ENCODE measurements around the gene MS4A10.

Gene MS4A10

GRCh38 chr11:60791153-60791933 is 6.2 kb downstream of the MS4A10 start:
- no peak for DNase-seq (ENCODE audit: low read depth)
- TF ChIP-seq, protein P1, sequence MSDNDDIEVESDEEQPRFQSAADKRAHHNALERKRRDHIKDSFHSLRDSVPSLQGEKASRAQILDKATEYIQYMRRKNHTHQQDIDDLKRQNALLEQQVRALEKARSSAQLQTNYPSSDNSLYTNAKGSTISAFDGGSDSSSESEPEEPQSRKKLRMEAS (IDR thresholded peaks at IDR 0.05; ENCODE audit: low read depth, low read length), result no peak
- TF ChIP-seq, protein P2, sequence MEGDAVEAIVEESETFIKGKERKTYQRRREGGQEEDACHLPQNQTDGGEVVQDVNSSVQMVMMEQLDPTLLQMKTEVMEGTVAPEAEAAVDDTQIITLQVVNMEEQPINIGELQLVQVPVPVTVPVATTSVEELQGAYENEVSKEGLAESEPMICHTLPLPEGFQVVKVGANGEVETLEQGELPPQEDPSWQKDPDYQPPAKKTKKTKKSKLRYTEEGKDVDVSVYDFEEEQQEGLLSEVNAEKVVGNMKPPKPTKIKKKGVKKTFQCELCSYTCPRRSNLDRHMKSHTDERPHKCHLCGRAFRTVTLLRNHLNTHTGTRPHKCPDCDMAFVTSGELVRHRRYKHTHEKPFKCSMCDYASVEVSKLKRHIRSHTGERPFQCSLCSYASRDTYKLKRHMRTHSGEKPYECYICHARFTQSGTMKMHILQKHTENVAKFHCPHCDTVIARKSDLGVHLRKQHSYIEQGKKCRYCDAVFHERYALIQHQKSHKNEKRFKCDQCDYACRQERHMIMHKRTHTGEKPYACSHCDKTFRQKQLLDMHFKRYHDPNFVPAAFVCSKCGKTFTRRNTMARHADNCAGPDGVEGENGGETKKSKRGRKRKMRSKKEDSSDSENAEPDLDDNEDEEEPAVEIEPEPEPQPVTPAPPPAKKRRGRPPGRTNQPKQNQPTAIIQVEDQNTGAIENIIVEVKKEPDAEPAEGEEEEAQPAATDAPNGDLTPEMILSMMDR (IDR thresholded peaks at IDR 0.05; ENCODE audit: low read depth, low read length), result no peak
- TF ChIP-seq MYC (IDR thresholded peaks at IDR 0.05; ENCODE audit: low read depth, low read length), result no peak
- no peak for TF ChIP-seq POLR2A (IDR thresholded peaks at IDR 0.05; ENCODE audit: extremely low read depth, insufficient read length)
- H3K4me3 ChIP-seq (ENCODE audit: low read depth, low read length), result no peak overlapping the region

GRCh38 chr11:60792521-60792920 is 7.4 kb downstream of the MS4A10 start:
- no peak for DNase-seq (ENCODE audit: low read depth)
- TF ChIP-seq, protein P2 (IDR thresholded peaks at IDR 0.05; ENCODE audit: low read depth, low read length), result no peak
- TF ChIP-seq MYC (IDR thresholded peaks at IDR 0.05; ENCODE audit: low read depth, low read length) (no peak), POLR2A (IDR thresholded peaks at IDR 0.05; ENCODE audit: extremely low read depth, insufficient read length) (no peak)
- TF ChIP-seq, protein P1 (IDR thresholded peaks at IDR 0.05; ENCODE audit: low read depth, low read length), result no peak
- H3K4me3 ChIP-seq (ENCODE audit: low read depth, low read length), result no peak overlapping the region

GRCh38 chr11:60795291-60795690 is 10.2 kb downstream of the MS4A10 start:
- no peak for DNase-seq (ENCODE audit: low read depth)
- no peak overlapping the region for H3K4me3 ChIP-seq (ENCODE audit: low read depth, low read length)
- no peak for TF ChIP-seq MYC (IDR thresholded peaks at IDR 0.05; ENCODE audit: low read depth, low read length)
- TF ChIP-seq, protein P1 (IDR thresholded peaks at IDR 0.05; ENCODE audit: low read depth, low read length), result no peak
- TF ChIP-seq, protein P2 (IDR thresholded peaks at IDR 0.05; ENCODE audit: low read depth, low read length), result no peak
- no peak for TF ChIP-seq POLR2A (IDR thresholded peaks at IDR 0.05; ENCODE audit: extremely low read depth, insufficient read length)

DNA sequence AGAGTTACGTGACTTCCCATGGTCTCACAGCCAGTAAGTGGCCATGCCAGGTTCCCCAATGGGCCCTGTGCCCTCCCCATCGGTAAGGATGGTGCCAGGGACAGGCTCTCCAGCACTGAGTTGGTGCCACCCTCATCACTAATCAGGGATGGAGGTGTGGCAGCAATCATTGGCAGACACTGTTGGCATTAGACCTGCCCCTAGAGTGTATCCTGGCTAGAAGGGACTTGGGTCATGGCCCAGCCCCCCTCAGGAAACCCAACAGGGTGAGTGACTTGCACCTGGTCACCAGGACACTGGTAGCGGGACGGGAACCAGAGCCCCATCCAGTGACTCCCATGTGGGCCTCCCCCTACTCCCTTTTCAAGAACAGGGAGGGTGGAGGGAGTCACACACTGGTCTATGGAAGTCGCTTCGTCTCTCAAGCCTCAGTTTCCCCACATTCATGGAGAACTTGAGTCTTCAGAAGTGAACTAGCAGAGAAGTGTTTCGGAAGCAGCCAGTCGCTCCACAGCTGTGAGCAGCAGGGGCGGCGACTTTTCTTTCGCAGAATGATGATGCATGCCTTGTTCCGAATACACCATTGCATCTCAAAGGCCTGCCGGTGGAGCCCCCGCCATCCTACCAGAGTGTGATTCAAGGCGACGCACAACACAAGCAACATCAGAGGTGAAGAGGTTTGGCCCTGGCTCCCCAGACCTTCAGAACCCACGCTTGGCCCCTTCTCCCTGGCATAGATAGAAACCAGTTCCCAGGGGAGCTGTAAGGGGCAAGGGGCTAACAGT is 12.9 kb downstream of the MS4A10 start:
- TF ChIP-seq POLR2A (IDR thresholded peaks at IDR 0.05; ENCODE audit: extremely low read depth, insufficient read length) (no peak), MYC (IDR thresholded peaks at IDR 0.05; ENCODE audit: low read depth, low read length) (no peak)
- TF ChIP-seq, protein P1 (IDR thresholded peaks at IDR 0.05; ENCODE audit: low read depth, low read length), result no peak
- TF ChIP-seq, protein P2 (IDR thresholded peaks at IDR 0.05; ENCODE audit: low read depth, low read length), result no peak
- DNase-seq (ENCODE audit: low read depth), result no peak
- H3K4me3 ChIP-seq (ENCODE audit: low read depth, low read length), result no peak overlapping the region

DNA sequence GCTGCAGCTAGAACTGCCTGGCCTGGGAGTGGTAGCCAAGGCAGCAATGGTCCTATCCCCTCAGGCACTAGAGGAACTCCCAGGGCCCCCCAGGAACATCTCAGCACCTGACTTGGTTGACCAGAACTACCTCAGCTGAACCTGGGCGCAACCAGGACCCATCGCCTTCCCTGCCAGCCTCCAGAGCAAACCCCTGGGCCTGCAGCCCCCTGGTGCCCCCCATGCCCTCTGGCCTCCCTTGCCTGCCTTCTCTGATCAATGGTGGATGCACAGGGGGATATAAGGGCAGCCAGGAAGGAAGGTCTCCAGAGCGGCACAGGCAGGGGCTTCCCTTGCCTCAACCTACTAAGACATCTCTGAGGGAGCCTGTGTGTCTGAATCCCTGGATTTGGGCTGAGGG is 13.5 kb downstream of the MS4A10 start:
- no peak overlapping the region for H3K4me3 ChIP-seq (ENCODE audit: low read depth, low read length)
- TF ChIP-seq MYC (IDR thresholded peaks at IDR 0.05; ENCODE audit: low read depth, low read length) (no peak), POLR2A (IDR thresholded peaks at IDR 0.05; ENCODE audit: extremely low read depth, insufficient read length) (no peak)
- TF ChIP-seq, protein P1 (IDR thresholded peaks at IDR 0.05; ENCODE audit: low read depth, low read length), result no peak
- TF ChIP-seq, protein P2 (IDR thresholded peaks at IDR 0.05; ENCODE audit: low read depth, low read length), result no peak
- DNase-seq (ENCODE audit: low read depth), result no peak
